Fibroblast of lung (primary cell): Measurements from ENCODE around the gene ACTN1. TPM values are rescaled to one million over a fixed set of nuclear protein-coding genes. Genes with fewer than 3 reads are reported as not detected.
A peak's percentile ranks its signal among the peaks of the same experiment; 100 is the strongest.

Experiments used
- DNase-seq, 2 donors: peaks; one replicate each; pipeline versions ENCODE4 v3.0.0 to v3.0.0-alpha.2; 2010; ENCODE audit warnings: low read depth in 2 of 2
- H2AFZ ChIP-seq: 2 replicates; pipeline ENCODE4 v1.5.1; 2012; ENCODE audit warnings: low read length, control low read depth, inconsistent platforms
- H3K27ac ChIP-seq: 2 replicates; pipeline ENCODE4 v1.5.1; 2011; ENCODE audit warnings: low read length, control low read depth; ENCODE audit not compliant: insufficient read depth
- H3K27me3 ChIP-seq: 2 replicates; pipeline ENCODE4 v1.5.1; 2011; ENCODE audit warnings: mild to moderate bottlenecking, low read length; ENCODE audit not compliant: control insufficient read depth, insufficient read depth
- H3K36me3 ChIP-seq: 2 replicates; pipeline ENCODE4 v1.5.1; 2011; ENCODE audit warnings: low read length; ENCODE audit not compliant: control insufficient read depth, insufficient read depth
- H3K4me1 ChIP-seq: 2 replicates; pipeline ENCODE4 v1.5.1; 2011; ENCODE audit warnings: low read length; ENCODE audit not compliant: control insufficient read depth, insufficient read depth; ENCODE audit errors: extremely low read depth
- H3K4me2 ChIP-seq: 2 replicates; pipeline ENCODE4 v1.5.1; 2011; ENCODE audit warnings: low read length, control low read depth; ENCODE audit not compliant: insufficient read depth; ENCODE audit errors: extremely low read depth
- H3K4me3 ChIP-seq, 4 experiments: fragments of 200-600 bp in 1 of 4; sonication (generic) in 1 of 4; replicated peaks in 1 of 4; 2 replicates each; pipeline ENCODE4 v1.5.1; 2011 to 2016; ENCODE audit warnings: low read length in 4 of 4, low read depth in 3 of 4, mild to moderate bottlenecking in 3 of 4, control low read depth in 2 of 4, inconsistent platforms in 1 of 4, mixed read lengths in 1 of 4; ENCODE audit not compliant: insufficient read depth in 1 of 4; ENCODE audit errors: control extremely low read depth in 1 of 4
- H3K79me2 ChIP-seq: 2 replicates; pipeline ENCODE4 v1.5.1; 2012; ENCODE audit warnings: mild to moderate bottlenecking, low read length, inconsistent platforms; ENCODE audit not compliant: control insufficient read depth, insufficient read depth
- H3K9ac ChIP-seq: 2 replicates; pipeline ENCODE4 v1.5.1; 2011; ENCODE audit warnings: mild to moderate bottlenecking, low read length, control low read depth; ENCODE audit not compliant: insufficient read depth
- H3K9me3 ChIP-seq: 2 replicates; pipeline ENCODE4 v1.5.1; 2012; ENCODE audit warnings: low read depth, low read length; ENCODE audit not compliant: control insufficient read depth, insufficient read depth
- H4K20me1 ChIP-seq: 2 replicates; pipeline ENCODE4 v1.5.1; 2011; ENCODE audit warnings: low read length; ENCODE audit not compliant: control insufficient read depth, insufficient read depth; ENCODE audit errors: extremely low read depth
- CTCF ChIP-seq, 2 donors: IDR thresholded peaks in 1 of 2; conservative IDR thresholded peaks in 1 of 2; 1 replicate in 1 of 2; 2 replicates in 1 of 2; pipeline ENCODE4 v1.5.1; 2011 to 2012; ENCODE audit warnings: low read length in 2 of 2, control low read depth in 1 of 2, inconsistent platforms in 1 of 2, low read depth in 1 of 2, mild to moderate bottlenecking in 1 of 2
- EZH2 ChIP-seq: IDR thresholded peaks from 2 replicates; pipeline ENCODE4 v1.5.1; 2012; ENCODE audit warnings: low read length, control low read depth, mild to moderate bottlenecking; ENCODE audit errors: missing control alignments
- polyA plus RNA-seq, 2 donors: library from polyadenylated mRNA; depleted of rRNA in 1 of 2; stranded (reverse) in 1 of 2; unstranded in 1 of 2; fragments of >200 nt; gene quantifications; 2 replicates each; pipeline ENCODE4 v1.2.1, GENCODE V29; 2011 to 2012; ENCODE audit warnings: missing spikeins in 1 of 2
- total RNA-seq: library from RNA; depleted of rRNA; stranded (reverse); fragments of >200 nt; gene quantifications from 2 replicates; pipeline ENCODE4 v1.2.1, GENCODE V29; 2014

The ACTN1 gene
- total and polyA plus RNA-seq, 2 donors (not counting 1 experiment from before 2014, with no cell fraction given): 254 to 729 TPM

- H4K20me1 ChIP-seq: no peaks in the 10 kb centered on the region
- DNase-seq: peak in 1 of 2 donors; percentile 12
These were observed 93.0 kb downstream of the ACTN1 start for GRCh38 chr14:68886109-68886434.

GRCh38 chr14:68885226-68886108 is 93.6 kb downstream of the ACTN1 start:
- no peak overlapping the region for H3K27ac ChIP-seq
- no peaks in the 10 kb centered on the region for H3K9me3 ChIP-seq
- no peak overlapping the region for H3K4me3 ChIP-seq
- no peak overlapping the region for H3K9ac ChIP-seq
- no peaks in the 10 kb centered on the region for H3K27me3 ChIP-seq
- TF ChIP-seq CTCF (conservative IDR thresholded peaks at IDR 0.05 in 1 of 2, IDR thresholded peaks at IDR 0.05 in 1 of 2; ENCODE audit: low read depth in 1 of 2, low read length in 2 of 2): no peak
- no peak for TF ChIP-seq EZH2
- no peak for DNase-seq
- H4K20me1 ChIP-seq: no peaks in the 10 kb centered on the region
- H3K36me3 ChIP-seq: peaks cover 63% of the 10 kb centered on the region
- H2AFZ ChIP-seq: no peak overlapping the region
- H3K79me2 ChIP-seq: peaks cover 5% of the 10 kb centered on the region
- no peak overlapping the region for H3K4me2 ChIP-seq
- peaks cover 10% of the 10 kb centered on the region for H3K4me1 ChIP-seq

More at GRCh38 chr14:68886109-68886434, 93.0 kb downstream of the ACTN1 start:
- Histone ChIP-seq H3K27me3 (no peaks in the 10 kb centered on the region), H3K4me2 (no peak overlapping the region), H3K36me3 (peaks cover 60% of the 10 kb centered on the region), H3K79me2 (peaks cover 5% of the 10 kb centered on the region), H3K4me3 (no peak overlapping the region), H3K9me3 (no peaks in the 10 kb centered on the region), H3K4me1 (peaks cover 10% of the 10 kb centered on the region), H2AFZ (no peak overlapping the region), H3K27ac (no peak overlapping the region), H3K9ac (no peak overlapping the region)
- TF ChIP-seq EZH2 (no peak), CTCF (conservative IDR thresholded peaks at IDR 0.05 in 1 of 2, IDR thresholded peaks at IDR 0.05 in 1 of 2; ENCODE audit: low read depth in 1 of 2, low read length in 2 of 2) (no peak)

GRCh38 chr14:68884031-68885030 is 94.8 kb downstream of the ACTN1 start:
- peak overlapping the region; percentile 13 for H3K27ac ChIP-seq
- H4K20me1 ChIP-seq: no peaks in the 10 kb centered on the region
- no peaks in the 10 kb centered on the region for H3K9me3 ChIP-seq
- no peaks in the 10 kb centered on the region for H3K27me3 ChIP-seq
- H3K4me1 ChIP-seq: peaks cover 10% of the 10 kb centered on the region
- peak; percentile 95 for DNase-seq
- H3K4me2 ChIP-seq: peak overlapping the region; percentile 32
- H3K79me2 ChIP-seq: peaks cover 4% of the 10 kb centered on the region
- H3K36me3 ChIP-seq: peaks cover 65% of the 10 kb centered on the region
- TF ChIP-seq CTCF (conservative IDR thresholded peaks at IDR 0.05 in 1 of 2, IDR thresholded peaks at IDR 0.05 in 1 of 2; ENCODE audit: low read depth in 1 of 2, low read length in 2 of 2) (no peak), EZH2 (no peak)
- no peak overlapping the region for H2AFZ ChIP-seq
- no peak overlapping the region for H3K9ac ChIP-seq
- no peak overlapping the region for H3K4me3 ChIP-seq
